Calu3 (cell line): ENCODE data around the gene WSCD2. TPM values are rescaled to one million over a fixed set of nuclear protein-coding genes. Genes with fewer than 3 reads are reported as not detected.

Experiments used
- BruUV-seq: library from RNA; stranded (reverse); fragments of 400-500 nt; replicated peaks from 2 replicates; lab custom pipeline; 2021; lab: Mats Ljungman, UMichigan
- CTCF ChIA-PET: fragments of 300-600 bp; sonication (Branson Sonifier 250); formaldehyde crosslinking; loops from one replicate; lab custom pipeline; 2022; ENCODE audit warnings: antibody characterized with exemption; lab: Charles Lee
- DNase-seq: peaks from one replicate; pipeline ENCODE4 v3.0.0; 2022
- H3K27ac Mint-ChIP-seq: one replicate; pipeline ENCODE4 v1.8.0; 2022; ENCODE audit warnings: mixed read lengths; ENCODE audit not compliant: unreplicated experiment
- H3K27me3 Mint-ChIP-seq: one replicate; pipeline ENCODE4 v1.8.0; 2022; ENCODE audit warnings: mixed read lengths; ENCODE audit not compliant: unreplicated experiment
- H3K36me3 Mint-ChIP-seq: one replicate; pipeline ENCODE4 v1.8.0; 2022; ENCODE audit warnings: mild to moderate bottlenecking, moderate library complexity, mixed read lengths; ENCODE audit not compliant: insufficient read depth, unreplicated experiment
- H3K4me1 Mint-ChIP-seq: one replicate; pipeline ENCODE4 v1.8.0; 2022; ENCODE audit warnings: mild to moderate bottlenecking, low read depth, mixed read lengths; ENCODE audit not compliant: unreplicated experiment
- H3K4me3 Mint-ChIP-seq: one replicate; pipeline ENCODE4 v1.8.0; 2022; ENCODE audit warnings: mild to moderate bottlenecking, low read depth, moderate library complexity, mixed read lengths; ENCODE audit not compliant: unreplicated experiment
- H3K9me3 Mint-ChIP-seq: one replicate; pipeline ENCODE4 v1.8.0; 2022; ENCODE audit warnings: low read depth, mixed read lengths; ENCODE audit not compliant: unreplicated experiment
- intact Hi-C: fragments of 100-400 bp; cut with micrococcal nuclease; formaldehyde crosslinking; loops from one replicate; pipeline ENCODE4 v1.10.0; 2022; ENCODE audit not compliant: unreplicated experiment
- total RNA-seq: library from RNA; stranded (reverse); gene quantifications from 2 replicates; pipeline ENCODE4 v1.2.3, GENCODE V29; 2022
- TF ChIP-seq, protein P1 (sequence below): fragments of 200-600 bp; IDR thresholded peaks from one replicate; pipeline ENCODE4 v1.8.0; 2022; ENCODE audit warnings: antibody characterized with exemption; ENCODE audit not compliant: unreplicated experiment

WSCD2 gene
- total RNA-seq, 1 experiment from 2014 or later = not detected

GRCh38 chr12:108282676-108283075 lies 153.6 kb downstream of the WSCD2 start:
- Mint-ChIP-seq H3K27ac (no peak overlapping the region), H3K4me3 (no peak overlapping the region), H3K27me3 (peaks cover 55% of the 10 kb centered on the region), H3K36me3 (no peaks in the 10 kb centered on the region), H3K4me1 (no peaks in the 10 kb centered on the region), H3K9me3 (no peaks in the 10 kb centered on the region)
- DNase-seq = no peak
- TF ChIP-seq, protein P1, sequence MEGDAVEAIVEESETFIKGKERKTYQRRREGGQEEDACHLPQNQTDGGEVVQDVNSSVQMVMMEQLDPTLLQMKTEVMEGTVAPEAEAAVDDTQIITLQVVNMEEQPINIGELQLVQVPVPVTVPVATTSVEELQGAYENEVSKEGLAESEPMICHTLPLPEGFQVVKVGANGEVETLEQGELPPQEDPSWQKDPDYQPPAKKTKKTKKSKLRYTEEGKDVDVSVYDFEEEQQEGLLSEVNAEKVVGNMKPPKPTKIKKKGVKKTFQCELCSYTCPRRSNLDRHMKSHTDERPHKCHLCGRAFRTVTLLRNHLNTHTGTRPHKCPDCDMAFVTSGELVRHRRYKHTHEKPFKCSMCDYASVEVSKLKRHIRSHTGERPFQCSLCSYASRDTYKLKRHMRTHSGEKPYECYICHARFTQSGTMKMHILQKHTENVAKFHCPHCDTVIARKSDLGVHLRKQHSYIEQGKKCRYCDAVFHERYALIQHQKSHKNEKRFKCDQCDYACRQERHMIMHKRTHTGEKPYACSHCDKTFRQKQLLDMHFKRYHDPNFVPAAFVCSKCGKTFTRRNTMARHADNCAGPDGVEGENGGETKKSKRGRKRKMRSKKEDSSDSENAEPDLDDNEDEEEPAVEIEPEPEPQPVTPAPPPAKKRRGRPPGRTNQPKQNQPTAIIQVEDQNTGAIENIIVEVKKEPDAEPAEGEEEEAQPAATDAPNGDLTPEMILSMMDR = no peak
- CTCF ChIA-PET = no interaction called here
- no TSS peak for BruUV-seq
- intact Hi-C loops = no loop called here

- intact Hi-C loops = no loop called here
- Mint-ChIP-seq H3K9me3 (no peaks in the 10 kb centered on the region), H3K27me3 (peaks cover 55% of the 10 kb centered on the region), H3K36me3 (no peaks in the 10 kb centered on the region), H3K4me3 (no peak overlapping the region), H3K27ac (no peak overlapping the region), H3K4me1 (no peaks in the 10 kb centered on the region)
- CTCF ChIA-PET = no interaction called here
- TF ChIP-seq, protein P1 = no peak
- DNase-seq = no peak
- BruUV-seq = no TSS peak
Observed at GRCh38 chr12:108284163-108284562, 155.1 kb downstream of the WSCD2 start.

GRCh38 chr12:108285016-108285415 lies 155.9 kb downstream of the WSCD2 start:
- TF ChIP-seq, protein P1 = no peak
- intact Hi-C loops = no loop called here
- Mint-ChIP-seq H3K4me1 (no peaks in the 10 kb centered on the region), H3K9me3 (no peaks in the 10 kb centered on the region), H3K27me3 (peaks cover 58% of the 10 kb centered on the region), H3K36me3 (no peaks in the 10 kb centered on the region), H3K4me3 (no peak overlapping the region), H3K27ac (no peak overlapping the region)
- no TSS peak for BruUV-seq
- CTCF ChIA-PET = no interaction called here
- DNase-seq = no peak

GRCh38 chr12:108287227-108287626 lies 158.1 kb downstream of the WSCD2 start:
- Mint-ChIP-seq H3K27me3 (peaks cover 71% of the 10 kb centered on the region), H3K27ac (no peak overlapping the region), H3K9me3 (no peaks in the 10 kb centered on the region), H3K36me3 (no peaks in the 10 kb centered on the region), H3K4me3 (no peak overlapping the region), H3K4me1 (no peaks in the 10 kb centered on the region)
- CTCF ChIA-PET = no interaction called here
- no peak for DNase-seq
- TF ChIP-seq, protein P1 = no peak
- intact Hi-C loops = no loop called here
- BruUV-seq = no TSS peak
